Stomach (tissue), 9 donors: ENCODE measurements around the gene BPTF. TPM values are rescaled to one million over a fixed set of nuclear protein-coding genes. Genes with fewer than 3 reads are reported as not detected.
"Not testable (repeated sequence)": the region's sequence is repeated elsewhere in the genome, so short reads cannot be mapped to it uniquely, and the experiment has no call there.

ENCODE experiments used
- DNase-seq, 2 donors: peaks; one replicate each; pipeline versions ENCODE4 v3.0.0 to v3.0.0-alpha.2; 2013 to 2019
- H3K27ac ChIP-seq, 5 donors: fragments of 200-600 bp in 4 of 5; sonication (generic) in 4 of 5; one replicate each; pipeline ENCODE4 v1.5.1; 2013 to 2019; ENCODE audit warnings: mild to moderate bottlenecking in 1 of 5, moderate library complexity in 1 of 5
- H3K27me3 ChIP-seq, 3 donors: fragments of 200-600 bp; sonication (generic); one replicate each; pipeline ENCODE4 v1.5.1; 2017 to 2019; ENCODE audit warnings: mixed run types in 1 of 3
- H3K36me3 ChIP-seq, 4 donors: fragments of 200-600 bp; sonication (generic); 1 replicate in 3 of 4; 2 replicates in 1 of 4; pipeline ENCODE4 v1.5.1; 2016 to 2019
- H3K4me1 ChIP-seq, 4 donors: fragments of 200-600 bp; sonication (generic); one replicate each; pipeline ENCODE4 v1.5.1; 2016 to 2019
- H3K4me3 ChIP-seq, 4 donors: fragments of 200-600 bp; sonication (generic) in 3 of 4; one replicate each; pipeline ENCODE4 v1.5.1; 2016 to 2019; ENCODE audit warnings: mild to moderate bottlenecking in 1 of 4
- H3K9me3 ChIP-seq, 4 donors: fragments of 200-600 bp; sonication (generic); one replicate each; pipeline ENCODE4 v1.5.1; 2016 to 2019
- CTCF ChIP-seq, 7 experiments: fragments of 450-650 bp in 4 of 7; fragments of 200-600 bp in 3 of 7; sonication (generic) in 3 of 7; IDR thresholded peaks; one replicate each; pipeline ENCODE4 v1.5.1; 2016 to 2019; ENCODE audit warnings: antibody characterized with exemption in 7 of 7, control low read depth in 2 of 7, mild to moderate bottlenecking in 1 of 7
- EP300 ChIP-seq: sonication (generic); formaldehyde crosslinking; IDR thresholded peaks from one replicate; pipeline ENCODE4 v1.6.1; 2017; ENCODE audit warnings: antibody characterized with exemption
- POLR2A ChIP-seq, 4 donors: fragments of 450-650 bp; IDR thresholded peaks; one replicate each; pipeline ENCODE4 v1.6.1; 2016; ENCODE audit warnings: antibody characterized with exemption in 4 of 4, control low read depth in 2 of 4, mild to moderate bottlenecking in 1 of 4, moderate library complexity in 1 of 4
- POLR2AphosphoS5 ChIP-seq, 3 donors: sonication (generic); formaldehyde crosslinking; IDR thresholded peaks; one replicate each; pipeline ENCODE4 v1.6.1; 2016; ENCODE audit warnings: antibody characterized with exemption in 3 of 3
- WGBS, 5 donors: extraction: QIAGEN DNeasy Blood & Tissue Kit in 3 of 5; methylation state at CpG; one replicate each; pipeline versions ENCODE4 v1.1.5 to v1.1.7; 2013 to 2018; 5-methylcytosine and 5-hydroxymethylcytosine counted together
- intact Hi-C: fragments of 100-400 bp; cut with DNase I; formaldehyde crosslinking; loops from one replicate; pipeline ENCODE4 v1.15.1; 2023; ENCODE audit warnings: low total_unique reads
- polyA plus RNA-seq, 3 donors: library from polyadenylated mRNA; stranded (reverse); fragments of 200-250 nt; gene quantifications; one replicate each; pipeline ENCODE4 v1.2.3, GENCODE V29; 2013
- total RNA-seq, 5 donors: library from RNA; depleted of rRNA; stranded (reverse); fragments of >200 nt; gene quantifications; one replicate each; pipeline versions ENCODE4 v1.1.0 to v1.2.3, GENCODE V29; 2014 to 2016
- donor health status: healthy with polysubstance abuse.
- donor health status: Bipolar disorder and iron deficiency.
- donor health status: healthy.

BPTF gene
- total and polyA plus RNA-seq, 8 donors = 8.6 to 122 (median 49.9) TPM

- no peaks in the 10 kb centered on the region for H3K36me3 ChIP-seq
- H3K27ac ChIP-seq = peak overlapping the region in 4 of 5 donors; percentile 1 to 98 (median 96)
- peak overlapping the region; percentile 47 to 73 (median 60) for H3K4me3 ChIP-seq
- 1% methylated on average over 27 to 43 of the region's 43 CpGs for WGBS, 5 donors
- H3K4me1 ChIP-seq = peaks cover 26 to 42% (median 35%) of the 10 kb centered on the region in 4 donors
- intact Hi-C loops = no loop called here
- DNase-seq = peak; percentile 28 to 68
- TF ChIP-seq EP300 (no peak), POLR2AphosphoS5 (IDR thresholded peaks at IDR 0.05) (no peak), POLR2A (IDR thresholded peaks at IDR 0.05) (no peak), CTCF (IDR thresholded peaks at IDR 0.05) (no peak)
- no peaks in the 10 kb centered on the region for H3K9me3 ChIP-seq
- H3K27me3 ChIP-seq = peaks cover 0 to 13% (median 0%) of the 10 kb centered on the region in 3 donors
These were observed 170.4 kb downstream of the BPTF start for GRCh38 chr17:67995570-67996263.

DNA sequence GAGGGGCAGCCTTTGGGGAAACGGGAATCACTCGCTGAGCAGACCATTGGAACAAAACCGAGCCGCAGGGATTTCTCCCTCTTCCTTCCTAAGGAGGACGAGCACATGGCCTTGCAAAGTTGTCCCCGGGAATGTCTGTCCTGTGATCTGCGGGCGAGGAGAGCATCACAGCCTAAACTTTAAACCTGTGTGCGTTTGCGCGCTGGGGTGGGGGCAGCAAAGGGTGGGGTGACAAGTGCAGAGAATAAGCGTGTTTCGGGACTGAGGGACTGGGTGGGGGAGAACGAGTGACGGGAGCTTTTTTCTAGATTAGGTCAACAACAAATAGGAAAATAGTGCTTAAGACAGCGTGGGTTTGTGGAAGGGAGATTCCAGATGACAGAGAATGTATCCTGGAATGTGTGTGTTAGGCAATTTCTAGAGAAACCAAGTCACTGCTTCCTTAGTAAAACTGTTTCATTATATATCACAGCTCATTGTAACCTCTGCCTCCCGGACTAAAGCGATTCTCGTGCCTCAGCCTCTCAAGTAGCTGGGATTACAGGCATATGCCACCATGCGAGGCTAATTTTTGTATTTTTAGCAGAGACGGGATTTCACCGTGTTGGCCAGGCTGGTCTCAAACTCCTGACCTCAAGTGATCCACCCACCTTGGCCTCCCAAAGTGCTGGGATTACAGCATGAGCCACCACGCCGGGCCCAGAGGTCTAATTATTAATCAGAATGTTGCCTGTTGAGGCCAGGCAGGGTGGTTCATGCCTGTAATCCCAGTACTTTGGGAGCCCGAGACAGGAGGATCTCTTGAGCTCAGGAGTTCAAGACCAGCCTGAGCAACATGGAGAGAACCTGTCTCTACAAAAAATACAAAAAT lies 171.2 kb downstream of the BPTF start, which contains the start of gene C17orf58:
Gene C17orf58, minus strand, starts transcription at position 169 of the 871 bp plus-strand sequence. CDS start 271 bp downstream, outside the sequence.
- Histone ChIP-seq H3K27me3 (peaks cover 0 to 13% (median 0%) of the 10 kb centered on the region in 3 donors), H3K4me1 (peaks cover 26 to 42% (median 35%) of the 10 kb centered on the region in 4 donors), H3K4me3 (peak within 1 kb of the TSS; percentile 47 to 73 (median 60)), H3K27ac (peak within 1 kb of the TSS in 4 of 5 donors; percentile 1 to 98 (median 96))
- H3K9me3 ChIP-seq, H3K36me3 ChIP-seq, intact Hi-C loops: not testable (repeated sequence)
- WGBS, 5 donors = 27 to 35% (median 29%) methylated on average over 22 to 25 of the region's 25 CpGs
- DNase-seq = peak; percentile 23 to 49

GRCh38 chr17:67998466-67998865 lies 173.2 kb downstream of the BPTF start:
- no peak for DNase-seq
- intact Hi-C loops = no loop called here
- Histone ChIP-seq H3K4me3 (no peak overlapping the region), H3K4me1 (peaks cover 22 to 30% (median 26%) of the 10 kb centered on the region in 4 donors), H3K36me3 (no peaks in the 10 kb centered on the region), H3K27me3 (peaks cover 0 to 13% (median 0%) of the 10 kb centered on the region in 3 donors), H3K27ac (no peak overlapping the region), H3K9me3 (no peaks in the 10 kb centered on the region)
- WGBS, 5 donors = 75 to 90% (median 80%) methylated on average over 2 of the region's 2 CpGs
- TF ChIP-seq EP300 = no peak
- TF ChIP-seq CTCF (IDR thresholded peaks at IDR 0.05) = no peak
- TF ChIP-seq POLR2A (IDR thresholded peaks at IDR 0.05) = no peak
- TF ChIP-seq POLR2AphosphoS5 (IDR thresholded peaks at IDR 0.05) = no peak

DNA sequence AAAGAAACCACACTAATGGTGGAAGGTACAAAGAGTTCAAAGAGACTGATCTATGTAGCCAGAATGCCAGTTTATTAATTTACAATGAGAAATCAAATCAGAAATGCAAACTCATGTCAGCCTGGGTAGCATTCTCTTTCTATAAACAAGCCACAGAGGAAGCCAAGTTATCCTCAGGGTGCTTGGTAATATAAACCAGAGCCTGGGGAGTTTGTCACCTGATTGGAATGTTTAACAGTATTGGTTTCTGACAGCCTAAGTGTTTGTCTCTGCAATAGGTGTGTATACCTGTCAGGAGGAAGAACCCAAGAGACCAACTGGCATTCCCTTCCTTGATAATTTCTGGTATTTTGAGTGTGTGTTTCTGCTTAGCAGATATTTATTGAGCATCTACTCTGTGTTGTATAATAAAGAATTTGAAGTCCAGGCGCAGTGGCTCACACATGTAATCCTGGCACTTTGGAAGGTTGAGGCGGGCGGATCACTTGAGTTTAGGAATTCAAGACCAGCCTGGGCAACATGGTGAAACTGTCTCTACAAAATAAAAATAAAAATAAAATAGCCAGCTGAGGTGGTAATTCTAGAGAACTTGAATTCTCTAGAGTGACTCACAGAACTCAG lies 174.1 kb downstream of the BPTF start:
- WGBS, 5 donors = 94 to 99% (median 95%) methylated on average over 3 of the region's 3 CpGs
- H3K27ac ChIP-seq = no peak overlapping the region
- H3K9me3 ChIP-seq = no peaks in the 10 kb centered on the region
- no peak for DNase-seq
- peaks cover 0 to 13% (median 0%) of the 10 kb centered on the region in 3 donors for H3K27me3 ChIP-seq
- no peak overlapping the region for H3K4me3 ChIP-seq
- peaks cover 17 to 24% (median 21%) of the 10 kb centered on the region in 4 donors for H3K4me1 ChIP-seq
- no peaks in the 10 kb centered on the region for H3K36me3 ChIP-seq
- intact Hi-C loops = no loop called here
- no peak for TF ChIP-seq CTCF (IDR thresholded peaks at IDR 0.05)
